HCT116 (cell line): ENCODE results near the gene BMPER. TPM values are rescaled to one million over a fixed set of nuclear protein-coding genes. Genes with fewer than 3 reads are reported as not detected.

Source experiments
- ATAC-seq: fragments of 200-7000 bp; cut with Tn5 transposase; 2 replicates; pipeline ENCODE4 v1.9.1; 2020; ENCODE audit warnings: mild to moderate bottlenecking, moderate library complexity
- BruUV-seq: library from RNA; stranded (reverse); fragments of 400-500 nt; replicated peaks from 2 replicates; lab custom pipeline; 2021; lab: Mats Ljungman, UMichigan
- CTCF ChIA-PET: fragments of 300-600 bp; sonication (Branson Sonifier 250); formaldehyde crosslinking; loops from one replicate; lab custom pipeline; 2021; ENCODE audit warnings: antibody characterized with exemption; lab: Charles Lee
- POLR2A ChIA-PET: fragments of 300-600, 350-600 bp; sonication (Branson Sonifier 250); formaldehyde crosslinking; loops from one replicate; lab custom pipeline; 2021; ENCODE audit warnings: antibody characterized with exemption; lab: Charles Lee
- RAD21 ChIA-PET, 2 experiments: fragments of 300-600 bp; sonication (Branson Sonifier 250); formaldehyde crosslinking; loops; one replicate each; lab custom pipeline; 2023; ENCODE audit warnings: low total read pairs in 2 of 2; ENCODE audit not compliant: uncharacterized antibody in 2 of 2, unreplicated experiment in 2 of 2, low non-redundant PET in 1 of 2; lab: Charles Lee
- DNase-seq: peaks from one replicate; pipeline ENCODE4 v3.0.0-alpha.2; 2010; ENCODE audit warnings: low read depth, low spot score
- H2AFZ ChIP-seq: fragments of 200-600 bp; shearing (Covaris generic), sonication (generic); 2 replicates; pipeline ENCODE4 v1.6.1; 2017; ENCODE audit warnings: low read depth, mixed run types, mixed read lengths, antibody characterized with exemption, low read length; ENCODE audit not compliant: poor library complexity, severe bottlenecking
- H3K27ac ChIP-seq: 2 replicates; pipeline ENCODE4 v1.5.1; 2012; ENCODE audit warnings: low read depth, low read length
- H3K27me3 ChIP-seq: fragments of 200-600 bp; sonication (generic); 2 replicates; pipeline ENCODE4 v1.6.1; 2016; ENCODE audit warnings: mixed run types, low read length, mixed read lengths; ENCODE audit not compliant: insufficient read depth
- H3K36me3 ChIP-seq, 2 experiments: fragments of 200-500 bp in 1 of 2; fragments of 200-600 bp in 1 of 2; sonication (Bioruptor generic) in 1 of 2; sonication (generic) in 1 of 2; 2 replicates each; pipeline versions ENCODE4 v1.5.1 to v1.6.1; 2014 to 2016; ENCODE audit warnings: low read length in 2 of 2, inconsistent platforms in 1 of 2, mixed read lengths in 1 of 2, mixed run types in 1 of 2; ENCODE audit not compliant: insufficient read depth in 2 of 2, control insufficient read depth in 1 of 2
- H3K4me1 ChIP-seq, 2 experiments: fragments of 200-600 bp in 1 of 2; sonication (generic) in 1 of 2; 2 replicates each; pipeline versions ENCODE4 v1.5.1 to v1.6.1; 2012 to 2017; ENCODE audit warnings: low read length in 2 of 2, inconsistent platforms in 1 of 2, mild to moderate bottlenecking in 1 of 2, mixed read lengths in 1 of 2, mixed run types in 1 of 2, moderate library complexity in 1 of 2; ENCODE audit not compliant: insufficient read depth in 2 of 2, control insufficient read depth in 1 of 2
- H3K4me2 ChIP-seq: fragments of 200-600 bp; sonication (generic); 2 replicates; pipeline ENCODE4 v1.6.1; 2017; ENCODE audit warnings: mixed run types, low read length, mixed read lengths
- H3K4me3 ChIP-seq, 2 experiments: fragments of 200-600 bp in 1 of 2; sonication (generic) in 1 of 2; replicated peaks in 1 of 2; 2 replicates each; pipeline ENCODE4 v1.5.1; 2011 to 2016; ENCODE audit warnings: low read length in 2 of 2, control low read depth in 1 of 2, low read depth in 1 of 2, mild to moderate bottlenecking in 1 of 2, mixed read lengths in 1 of 2, mixed run types in 1 of 2
- H3K79me2 ChIP-seq: fragments of 200-600 bp; sonication (generic); 2 replicates; pipeline ENCODE4 v1.6.1; 2017; ENCODE audit warnings: mild to moderate bottlenecking, mixed run types, low read length, moderate library complexity, mixed read lengths; ENCODE audit not compliant: insufficient read depth
- H3K9ac ChIP-seq: fragments of 200-600 bp; sonication (generic); 2 replicates; pipeline ENCODE4 v1.6.1; 2016; ENCODE audit warnings: low read length, mixed read lengths
- H3K9me2 ChIP-seq: fragments of 200-600 bp; sonication (generic), shearing (Covaris generic); 2 replicates; pipeline ENCODE4 v1.6.1; 2017; ENCODE audit warnings: mixed run types, mild to moderate bottlenecking, moderate library complexity; ENCODE audit not compliant: insufficient read depth
- H3K9me3 ChIP-seq, 2 experiments: fragments of 200-500 bp in 1 of 2; fragments of 200-600 bp in 1 of 2; sonication (Bioruptor generic) in 1 of 2; sonication (generic) in 1 of 2; 2 replicates each; pipeline ENCODE4 v1.6.1; 2014 to 2017; ENCODE audit warnings: low read length in 2 of 2, mixed read lengths in 2 of 2, inconsistent platforms in 1 of 2, low read depth in 1 of 2, mild to moderate bottlenecking in 1 of 2, mixed run types in 1 of 2, moderate library complexity in 1 of 2; ENCODE audit not compliant: control insufficient read depth in 1 of 2, insufficient read depth in 1 of 2
- H4K20me1 ChIP-seq: fragments of 200-600 bp; sonication (generic), shearing (Covaris generic); 2 replicates; pipeline ENCODE4 v1.6.1; 2017; ENCODE audit warnings: mixed run types, mild to moderate bottlenecking, moderate library complexity; ENCODE audit not compliant: insufficient read depth
- ATF3 ChIP-seq: IDR thresholded peaks from 2 replicates; pipeline ENCODE4 v1.6.1; 2012
- CBX3 ChIP-seq: IDR thresholded peaks from 2 replicates; pipeline ENCODE4 v1.6.1; 2012; ENCODE audit warnings: low read depth
- EGR1 ChIP-seq: IDR thresholded peaks from 2 replicates; pipeline ENCODE4 v1.6.1; 2012; ENCODE audit warnings: low read depth
- ELF1 ChIP-seq: IDR thresholded peaks from 2 replicates; pipeline ENCODE4 v1.6.1; 2012; ENCODE audit warnings: low read depth, borderline replicate concordance
- EZH2 ChIP-seq: fragments of 200-600 bp; sonication (generic); IDR thresholded peaks from 2 replicates; pipeline ENCODE4 v1.6.1; 2017; ENCODE audit warnings: antibody characterized with exemption, mixed run types
- EZH2phosphoT487 ChIP-seq: fragments of 200-600 bp; IDR thresholded peaks from 2 replicates; pipeline ENCODE4 v1.6.1; 2018; ENCODE audit warnings: antibody characterized with exemption, borderline replicate concordance
- FOSL1 ChIP-seq: IDR thresholded peaks from 2 replicates; pipeline ENCODE4 v1.6.1; 2012; ENCODE audit warnings: low read depth
- MAX ChIP-seq: IDR thresholded peaks from 2 replicates; pipeline ENCODE4 v1.6.1; 2012
- POLR2A ChIP-seq: IDR thresholded peaks from 2 replicates; pipeline ENCODE4 v1.7.0; 2011; ENCODE audit warnings: borderline replicate concordance; ENCODE audit not compliant: insufficient read depth, insufficient read length; ENCODE audit errors: extremely low read depth
- POLR2AphosphoS5 ChIP-seq: IDR thresholded peaks from 2 replicates; pipeline ENCODE4 v1.6.1; 2011; ENCODE audit warnings: mild to moderate bottlenecking, low read depth, low read length, moderate library complexity
- SIN3A ChIP-seq: IDR thresholded peaks from 2 replicates; pipeline ENCODE4 v1.6.1; 2012; ENCODE audit warnings: low read depth
- SP1 ChIP-seq: IDR thresholded peaks from 2 replicates; pipeline ENCODE4 v1.6.1; 2012; ENCODE audit warnings: low read depth
- SRF ChIP-seq: IDR thresholded peaks from 2 replicates; pipeline ENCODE4 v1.6.1; 2012; ENCODE audit warnings: low read depth
- YY1 ChIP-seq: IDR thresholded peaks from 2 replicates; pipeline ENCODE4 v1.6.1; 2011; ENCODE audit warnings: low read length, low read depth, moderate library complexity, mild to moderate bottlenecking; ENCODE audit not compliant: insufficient replicate concordance; ENCODE audit errors: extremely low read depth
- ZBTB33 ChIP-seq: IDR thresholded peaks from 2 replicates; pipeline ENCODE4 v1.6.1; 2011; ENCODE audit warnings: mild to moderate bottlenecking, low read length, moderate library complexity; ENCODE audit not compliant: insufficient replicate concordance; ENCODE audit errors: extremely low read depth
- ZNF274 ChIP-seq: fragments of 200-500 bp; sonication (Bioruptor generic); IDR thresholded peaks from 2 replicates; pipeline ENCODE4 v1.6.1; 2014; ENCODE audit warnings: mild to moderate bottlenecking, low read depth, low read length, inconsistent platforms
- intact Hi-C: fragments of 100-400 bp; cut with micrococcal nuclease; formaldehyde crosslinking; loops from 2 replicates; pipeline ENCODE4 v1.10.0; 2022
- total RNA-seq: library from RNA; stranded (reverse); gene quantifications from one replicate; pipeline ENCODE4 v1.2.1, GENCODE V29; 2021; ENCODE audit not compliant: unreplicated experiment

The BMPER gene
- total RNA-seq, 1 experiment from 2014 or later = not detected

- CTCF ChIA-PET = no interaction called here
- Histone ChIP-seq H3K9ac (no peak overlapping the region), H3K79me2 (no peaks in the 10 kb centered on the region), H3K4me2 (no peak overlapping the region), H3K4me3 (no peak overlapping the region), H2AFZ (no peak overlapping the region), H4K20me1 (no peaks in the 10 kb centered on the region), H3K9me2 (no peaks in the 10 kb centered on the region), H3K4me1 (no peaks in the 10 kb centered on the region), H3K36me3 (no peaks in the 10 kb centered on the region), H3K27ac (no peak overlapping the region), H3K9me3 (no peaks in the 10 kb centered on the region), H3K27me3 (0 out of 2 replicates have a peak, but pooled peaks cover 2% of the 10 kb centered on the region)
- no peak for TF ChIP-seq CBX3
- TF ChIP-seq EZH2 = no peak
- no peak for TF ChIP-seq ZBTB33
- no peak for TF ChIP-seq ZNF274
- no peak for TF ChIP-seq MAX
- TF ChIP-seq EGR1 = no peak
- no peak for TF ChIP-seq YY1
- no peak for TF ChIP-seq POLR2A
- TF ChIP-seq SP1 = no peak
- intact Hi-C loops = no loop called here
- ATAC-seq (no peak), DNase-seq (no peak)
- RAD21 ChIA-PET = no interaction called here
- POLR2A ChIA-PET = no interaction called here
- no TSS peak for BruUV-seq
Measured at GRCh38 chr7:34143402-34143801, 238.1 kb downstream of the BMPER start.

DNA sequence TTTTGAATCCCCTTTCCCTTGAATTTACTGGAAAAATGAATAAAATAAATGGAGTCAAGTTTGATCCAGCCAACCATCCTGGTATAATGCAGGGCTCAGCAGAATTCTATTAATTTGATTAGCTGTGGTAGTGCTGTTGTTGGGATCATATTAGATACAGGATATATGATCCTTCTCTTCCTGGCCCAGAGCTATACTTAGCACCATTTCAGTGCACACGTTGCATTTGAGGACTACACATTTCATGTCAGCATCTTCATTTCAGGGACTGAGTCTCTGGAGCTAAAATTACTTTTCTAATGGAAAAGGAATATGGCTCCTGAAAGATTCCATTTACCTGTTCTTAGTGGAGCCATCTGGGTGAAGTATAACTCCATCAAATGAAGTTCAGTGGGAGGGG, 240.3 kb downstream of the BMPER start:
- H3K9me3 ChIP-seq = no peaks in the 10 kb centered on the region
- H3K4me1 ChIP-seq = no peaks in the 10 kb centered on the region
- POLR2A ChIA-PET = no interaction called here
- ATAC-seq = no peak
- BruUV-seq = no TSS peak
- CTCF ChIA-PET = no interaction called here
- no peaks in the 10 kb centered on the region for H3K79me2 ChIP-seq
- no peaks in the 10 kb centered on the region for H3K9me2 ChIP-seq
- intact Hi-C loops = no loop called here
- no peak overlapping the region for H3K27ac ChIP-seq
- no peak overlapping the region for H2AFZ ChIP-seq
- no peak overlapping the region for H3K4me3 ChIP-seq
- TF ChIP-seq FOSL1 (no peak), ELF1 (no peak), POLR2A (no peak), SIN3A (no peak), SRF (no peak), ATF3 (no peak), POLR2AphosphoS5 (no peak), ZNF274 (no peak), CBX3 (no peak), EZH2phosphoT487 (no peak)
- TF ChIP-seq, all 23 proteins: peak for 0
- no peak overlapping the region for H3K9ac ChIP-seq
- H4K20me1 ChIP-seq = no peaks in the 10 kb centered on the region
- no peak for DNase-seq
- no peak overlapping the region for H3K4me2 ChIP-seq
- 0 out of 2 replicates have a peak, but pooled peaks cover 4% of the 10 kb centered on the region for H3K27me3 ChIP-seq
- RAD21 ChIA-PET = no interaction called here
- no peaks in the 10 kb centered on the region for H3K36me3 ChIP-seq
